HG03066 (cell line): ENCODE data around the gene EXOC2.

Experiments used
- ATAC-seq: cut with Tn5 transposase; IDR thresholded peaks from one replicate; pipeline ENCODE4 v1.9.1; 2021; ENCODE audit warnings: low read depth; ENCODE audit not compliant: unreplicated experiment

The EXOC2 gene

DNA sequence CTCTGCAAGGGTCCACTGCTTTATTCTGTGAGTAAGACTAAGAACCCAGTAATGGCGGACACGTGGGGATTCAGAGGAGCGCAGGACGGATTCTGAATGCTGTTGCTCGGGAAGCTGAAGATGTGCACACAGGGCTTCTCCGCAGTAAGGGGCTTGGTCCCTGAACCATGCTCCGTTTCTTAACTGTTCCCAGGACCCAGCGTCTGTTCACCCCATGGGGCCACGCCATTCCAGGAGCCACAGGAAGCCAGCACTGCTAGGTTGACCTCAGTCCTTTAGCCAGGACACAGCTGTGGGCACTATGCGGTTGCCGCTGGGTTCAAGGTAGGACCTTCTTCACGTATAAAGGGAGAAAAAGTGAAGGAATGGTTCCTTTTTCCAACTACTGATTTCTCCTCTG is 241.6 kb downstream of the EXOC2 start:
- no peak for ATAC-seq

DNA sequence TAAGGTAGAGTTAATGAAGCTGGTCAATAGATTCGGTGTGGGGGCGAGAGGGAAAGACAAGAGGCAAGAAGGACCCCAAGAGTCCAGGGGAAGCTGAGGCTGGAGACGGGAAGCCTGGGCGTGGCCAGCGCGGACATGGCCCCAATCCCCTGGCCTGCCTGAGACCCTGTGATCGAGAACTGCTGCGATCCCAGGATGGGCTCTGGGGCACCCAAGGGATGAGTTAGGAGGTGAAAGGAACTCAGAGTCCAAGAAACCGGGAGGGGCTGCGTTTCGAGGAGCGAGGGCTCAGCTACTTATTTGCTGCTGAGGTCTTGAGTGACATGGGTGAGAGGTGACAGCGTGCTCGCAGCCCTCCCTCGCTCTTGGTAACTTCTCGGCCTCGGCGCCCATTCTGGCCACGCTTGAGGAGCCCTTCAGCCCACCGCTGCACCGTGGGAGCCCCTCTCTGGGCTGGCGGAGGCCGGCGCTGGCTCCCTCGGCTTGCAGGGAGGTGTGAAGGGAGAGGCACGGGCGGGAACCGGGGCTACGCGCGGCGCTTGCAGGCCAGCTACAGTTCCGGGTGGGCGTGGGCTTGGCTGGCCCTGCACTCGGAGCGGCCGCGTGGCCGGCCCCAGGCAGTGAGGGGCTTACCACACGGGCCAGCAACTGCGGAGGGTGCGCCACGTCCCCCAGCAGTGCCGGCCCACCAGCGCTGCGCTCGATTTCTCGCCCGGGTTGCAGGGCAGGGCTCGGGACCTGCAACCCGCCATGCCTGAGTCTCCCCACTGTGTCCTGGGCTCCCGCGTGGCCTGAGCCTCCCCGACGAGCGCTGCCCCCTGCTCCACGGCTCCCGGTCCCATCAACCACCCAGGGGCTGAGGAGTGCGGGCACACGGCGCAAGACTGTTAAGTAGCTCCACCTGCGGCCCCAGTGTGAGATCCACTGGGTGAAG is 243.2 kb downstream of the EXOC2 start:
- no peak for ATAC-seq

DNA sequence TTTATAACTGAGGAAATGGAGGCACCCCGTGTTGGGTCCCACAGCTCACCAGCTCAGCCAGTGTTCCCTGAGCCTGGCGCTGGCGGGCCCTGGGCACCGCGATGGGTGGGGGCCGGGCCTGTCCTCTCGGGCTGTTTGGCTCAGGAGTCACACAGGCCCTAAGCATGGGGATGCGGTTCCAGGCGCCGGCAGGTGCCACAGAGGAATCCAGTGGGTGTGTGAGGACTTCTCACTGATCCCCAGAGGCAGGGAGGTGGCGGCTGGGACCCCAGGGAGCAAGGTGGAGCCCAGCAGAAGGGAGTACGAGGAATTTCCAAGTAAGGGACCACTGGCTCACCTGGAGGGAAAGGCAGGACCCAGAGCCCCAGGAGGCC is 243.9 kb downstream of the EXOC2 start:
- ATAC-seq, result no peak

DNA sequence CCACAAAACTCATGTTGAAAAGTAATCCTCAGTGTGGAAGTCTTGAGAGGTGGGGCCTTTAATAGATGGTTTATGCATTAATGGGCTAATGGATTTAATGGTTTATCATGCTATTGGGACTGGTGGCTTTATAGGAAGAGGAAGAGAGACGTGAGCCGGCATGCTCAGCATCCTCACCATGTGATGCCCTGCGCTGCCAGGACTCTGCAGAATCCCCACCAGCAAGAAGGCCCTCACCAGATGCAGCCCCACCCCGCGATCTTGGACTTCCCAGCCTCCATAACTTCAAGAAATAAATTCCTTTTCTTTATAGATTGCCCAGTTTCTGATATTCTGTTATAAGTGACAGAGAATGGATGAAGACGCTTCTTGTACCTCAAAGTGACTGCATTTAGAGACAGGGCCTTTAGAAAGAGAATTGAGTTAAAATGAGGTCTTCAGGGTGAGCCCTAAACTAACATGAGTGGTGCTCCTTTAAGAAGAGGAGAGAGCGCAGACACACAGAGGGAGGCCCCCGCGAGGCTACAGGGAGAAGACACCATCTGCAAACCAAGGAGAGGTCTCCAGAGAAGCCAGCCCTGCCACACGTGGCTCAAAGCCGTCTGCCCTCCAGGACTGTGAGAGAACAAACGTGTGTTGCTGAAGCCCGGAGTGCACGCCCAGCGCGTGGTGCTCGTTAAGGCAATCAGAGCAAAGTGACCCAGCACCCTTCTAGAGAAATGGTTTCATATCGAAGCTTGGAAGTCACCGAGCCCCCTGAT is 244.5 kb downstream of the EXOC2 start:
- no peak for ATAC-seq

DNA sequence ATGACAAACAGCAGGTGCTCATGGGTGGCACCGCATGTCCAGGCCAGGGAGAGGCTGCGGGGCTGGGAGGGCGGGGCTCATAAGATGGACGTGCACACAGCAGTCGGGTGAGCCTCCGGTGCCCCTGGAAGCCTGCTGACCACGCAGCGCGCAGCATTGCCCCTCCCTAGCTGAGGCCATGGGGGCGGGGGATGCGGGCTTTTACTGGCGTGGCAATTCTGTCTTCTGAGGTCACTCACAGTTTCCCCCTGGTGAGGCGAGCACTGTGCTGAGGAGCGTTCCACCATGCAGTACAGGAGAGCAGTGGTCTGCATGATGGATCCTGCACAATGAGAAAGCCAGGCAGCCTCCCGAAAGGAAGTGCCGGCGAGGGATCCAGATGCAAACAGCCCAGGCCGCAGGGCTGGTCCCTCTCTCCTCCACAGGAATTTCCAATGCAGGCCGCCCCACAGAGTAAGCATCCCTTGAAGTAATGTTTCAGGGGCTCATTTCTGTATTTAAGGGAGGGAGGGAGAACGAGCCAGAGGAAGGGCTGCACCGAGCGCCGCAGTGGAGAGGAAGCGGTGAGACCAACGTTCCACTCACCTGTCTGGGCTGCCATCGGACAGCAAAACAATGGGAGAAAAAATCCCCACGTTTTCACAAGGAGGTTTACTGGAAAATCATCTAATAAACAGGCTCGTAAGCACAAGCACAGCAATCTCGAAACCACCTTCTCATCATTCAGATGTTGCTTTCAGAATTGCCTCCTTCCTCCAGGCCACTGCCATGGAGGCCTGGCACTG is 245.4 kb downstream of the EXOC2 start:
- no peak for ATAC-seq

DNA sequence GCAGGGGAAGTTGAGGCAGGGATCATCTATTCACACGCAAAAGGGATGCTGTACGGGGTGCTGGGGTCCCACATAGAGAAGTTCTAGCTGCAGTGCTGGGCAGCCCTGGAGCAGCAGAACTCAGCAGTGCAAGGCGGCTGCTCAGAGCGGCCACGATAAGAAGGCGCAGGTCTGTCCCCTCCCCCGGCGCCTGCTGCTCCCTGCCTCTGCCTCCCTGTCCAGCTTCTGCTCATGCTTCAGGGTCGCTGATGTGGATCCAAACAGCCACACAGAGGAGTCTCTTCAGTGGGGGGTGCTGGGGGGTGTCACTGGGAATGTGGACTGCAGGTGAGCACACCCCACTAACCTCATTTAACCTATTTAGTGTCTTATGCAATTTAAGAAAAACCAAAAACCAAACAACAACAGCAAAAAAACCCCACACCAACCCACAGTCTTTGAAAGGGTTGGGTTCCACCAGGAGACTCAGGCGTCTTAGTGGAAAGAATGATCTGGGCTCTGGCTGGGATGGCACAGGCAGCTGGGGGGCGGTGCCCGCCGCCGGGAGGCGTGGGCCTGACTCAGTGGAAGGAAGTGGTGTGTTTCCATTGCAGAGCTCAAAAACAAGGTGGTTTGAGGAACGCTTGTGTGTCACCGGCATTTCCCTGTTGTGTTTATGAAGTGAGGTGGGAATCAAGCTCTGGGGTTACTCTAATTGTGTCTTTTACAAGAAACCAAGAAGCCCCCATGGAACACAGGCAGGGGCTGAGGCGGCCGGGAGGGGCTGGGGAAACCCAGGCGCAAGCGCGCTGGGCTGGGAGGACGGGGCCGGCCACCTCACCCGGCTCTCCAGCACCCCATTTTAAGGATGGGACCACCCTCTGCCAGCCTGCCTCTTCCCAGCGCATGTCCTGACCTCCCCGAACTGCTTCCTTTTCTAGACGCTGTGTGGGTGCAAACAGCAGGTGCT is 246.2 kb downstream of the EXOC2 start:
- ATAC-seq, result no peak

DNA sequence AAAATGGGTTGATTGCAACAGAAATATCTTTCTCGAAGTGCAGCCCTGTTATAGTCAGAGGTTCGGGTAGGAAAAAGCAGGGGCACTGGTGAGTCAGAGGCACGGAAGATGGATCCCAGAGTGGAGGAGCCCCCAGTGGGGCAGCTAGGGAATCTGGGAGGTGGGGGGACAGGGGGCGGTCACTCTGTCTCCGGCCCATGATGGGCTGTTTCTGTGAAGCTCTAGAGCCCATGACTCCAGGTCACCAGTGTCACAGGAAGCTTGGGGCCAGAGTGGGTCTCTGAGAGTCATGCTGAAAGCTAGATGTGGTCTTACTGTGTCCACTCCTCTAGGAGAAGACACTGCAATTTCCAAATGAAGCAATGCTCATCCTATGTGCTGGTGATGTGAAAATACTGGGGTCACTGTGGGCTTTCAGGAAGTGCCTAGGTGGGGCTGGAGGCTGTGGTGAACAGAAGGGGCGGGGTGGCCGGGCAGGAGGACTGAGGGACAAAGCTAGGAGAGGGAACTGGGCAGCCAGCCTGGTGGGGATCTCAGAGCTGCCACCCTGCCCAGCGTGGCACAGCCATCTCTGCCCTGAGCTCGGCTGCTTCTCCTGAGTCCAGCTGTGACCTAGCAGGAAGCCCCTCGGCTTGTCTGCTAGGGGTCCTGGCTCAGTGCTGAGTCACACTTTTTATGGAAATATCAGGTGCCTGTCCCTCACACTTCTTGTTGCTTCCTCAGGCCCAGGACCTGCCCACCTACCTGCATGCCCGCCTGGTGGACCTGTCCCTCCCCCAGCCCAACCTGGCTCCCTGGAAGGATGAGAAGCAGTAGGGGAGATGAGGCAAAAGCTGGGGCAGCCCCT is 247.1 kb downstream of the EXOC2 start:
- no peak for ATAC-seq

DNA sequence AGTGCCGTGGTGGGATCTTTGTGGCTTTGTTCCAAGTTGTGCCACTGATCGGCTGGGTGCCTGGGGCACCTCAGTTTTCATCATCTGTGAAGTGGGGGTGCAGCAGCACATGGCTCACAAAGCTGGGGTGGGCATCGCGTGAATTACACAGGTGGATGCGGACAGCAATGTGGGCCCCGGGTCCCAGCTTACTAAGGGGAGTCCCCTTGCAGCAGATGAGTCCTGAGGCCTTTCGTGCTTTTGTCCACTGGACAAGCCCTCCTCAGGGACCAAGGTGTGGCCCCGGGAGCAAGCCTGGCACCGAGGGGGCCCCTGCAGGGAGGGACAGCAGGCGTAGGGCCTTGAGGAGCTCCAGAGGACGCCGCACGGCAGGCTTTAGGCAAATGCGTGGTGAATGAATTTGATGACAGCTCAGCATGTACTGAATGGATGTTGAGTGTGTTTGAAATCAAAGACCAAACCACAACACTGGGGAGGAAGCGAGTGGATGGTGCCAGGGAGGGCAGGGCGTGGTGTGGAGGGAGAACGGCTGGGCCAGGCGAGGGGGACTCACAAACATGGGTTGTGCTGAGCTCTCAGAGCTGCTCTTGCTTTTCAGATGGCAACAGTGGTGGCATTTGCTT is 248.2 kb downstream of the EXOC2 start:
- ATAC-seq, result no peak

DNA sequence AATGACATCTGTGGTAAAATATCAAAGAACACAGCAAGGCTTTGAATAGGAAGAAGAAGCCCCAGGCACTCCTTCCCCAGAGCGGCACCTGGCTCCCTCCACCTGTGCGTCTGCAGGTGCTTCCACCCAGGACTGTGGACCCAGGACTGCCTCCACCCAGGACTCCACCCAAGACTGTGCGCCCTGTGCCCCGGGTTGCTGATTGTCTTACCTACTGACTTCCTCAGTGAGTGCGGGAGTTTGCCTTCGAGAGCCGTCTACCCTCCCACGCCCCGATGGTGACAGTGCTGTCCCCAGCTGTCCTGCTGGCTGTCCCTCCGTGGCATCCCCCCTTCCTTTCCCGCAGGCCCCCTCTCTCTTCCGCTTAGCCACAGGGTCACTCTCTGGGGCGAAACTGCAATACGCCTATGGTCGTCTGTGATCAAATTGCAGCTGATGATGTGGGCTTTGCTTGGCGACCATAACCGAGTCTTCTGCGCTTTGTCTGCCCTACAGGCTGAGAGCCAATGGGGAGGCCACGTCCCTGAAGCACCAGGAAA is 249.2 kb downstream of the EXOC2 start:
- no peak for ATAC-seq

DNA sequence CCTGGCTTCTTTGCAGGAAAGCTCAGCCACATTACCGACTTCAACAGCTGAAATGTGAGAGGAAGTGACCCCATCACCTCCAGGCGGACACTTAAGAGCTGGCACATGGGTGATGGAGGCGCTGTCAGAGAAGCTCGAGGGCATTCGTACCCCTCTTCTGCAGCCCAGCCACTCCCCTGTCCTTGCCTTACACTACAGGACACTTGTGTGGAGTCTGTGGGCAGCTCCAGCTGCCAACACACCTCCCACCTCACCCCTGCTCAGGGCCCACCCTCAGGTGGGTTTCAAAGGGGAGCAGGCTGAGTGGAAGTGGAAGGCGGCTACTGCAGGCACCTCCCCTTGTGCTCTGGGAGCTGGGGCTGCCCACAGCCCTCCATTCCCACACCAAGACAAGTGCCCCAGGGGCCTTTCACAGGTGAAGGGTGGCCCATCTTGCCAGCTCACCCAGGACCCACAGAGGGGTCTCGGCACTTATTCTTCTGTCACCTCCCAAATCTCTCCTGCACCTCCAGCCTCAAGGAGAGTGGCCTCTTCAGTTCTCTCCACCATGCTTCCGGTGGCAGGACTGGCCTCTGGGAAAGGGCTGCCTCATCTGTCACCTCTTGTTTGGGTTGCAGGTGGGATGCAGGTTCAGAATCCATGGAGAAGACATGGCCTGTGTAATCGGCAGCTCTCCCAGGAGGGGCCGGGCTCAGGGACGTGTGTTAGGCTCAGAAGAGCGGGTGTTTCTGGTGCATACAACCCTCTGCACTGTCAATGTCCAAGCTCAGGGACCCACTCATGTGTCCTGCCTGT is 251.6 kb downstream of the EXOC2 start:
- ATAC-seq, result no peak

DNA sequence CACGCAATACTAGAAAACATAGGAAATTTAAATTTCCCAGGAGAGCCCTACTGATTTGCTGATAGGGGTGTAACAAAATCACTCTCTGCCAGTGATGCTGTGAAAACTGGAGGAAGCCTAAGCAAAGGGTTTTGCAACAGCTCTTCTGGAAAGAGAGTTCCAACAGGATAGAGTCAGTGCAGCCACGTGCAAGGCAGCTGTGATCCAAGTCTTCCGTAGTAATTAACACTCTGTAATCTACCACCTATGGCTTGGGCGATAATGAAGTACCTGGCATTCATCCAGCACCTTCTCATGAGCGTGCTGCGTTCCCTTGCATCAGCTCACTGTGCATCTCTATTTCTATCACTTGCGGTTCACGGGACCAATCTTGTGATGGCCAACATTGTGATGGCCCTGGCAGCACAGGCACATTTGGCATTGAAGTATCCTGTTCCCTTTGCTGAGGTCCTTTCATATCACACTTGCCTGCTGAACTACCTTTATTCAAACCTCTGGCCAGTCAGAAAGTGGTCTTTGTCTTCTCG is 253.2 kb downstream of the EXOC2 start:
- ATAC-seq, result no peak

DNA sequence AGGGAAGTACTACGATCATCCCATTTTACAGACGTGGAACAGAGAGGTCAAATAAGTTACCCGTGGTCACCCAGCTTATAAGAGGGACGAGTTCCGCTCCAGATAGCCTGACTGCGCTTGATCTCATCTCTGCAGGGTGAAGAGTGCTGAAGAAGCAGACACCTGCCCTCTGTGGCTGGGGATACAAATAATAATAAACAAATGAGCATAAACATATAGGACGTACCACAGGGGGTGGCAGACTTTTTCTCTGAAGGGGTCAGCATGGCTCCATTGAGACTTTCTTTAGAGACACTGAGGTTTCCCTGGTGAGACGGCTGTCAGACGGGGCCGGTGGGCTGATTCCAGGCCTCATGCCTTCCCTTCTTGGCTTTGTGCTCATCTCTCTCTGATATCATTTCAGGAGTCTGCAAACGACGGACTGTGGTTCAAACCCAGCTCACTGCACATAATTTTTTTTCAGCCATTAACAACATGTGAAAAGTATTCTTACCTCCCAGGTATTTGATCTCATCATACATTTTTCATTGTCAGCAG is 254.2 kb downstream of the EXOC2 start:
- no peak for ATAC-seq

DNA sequence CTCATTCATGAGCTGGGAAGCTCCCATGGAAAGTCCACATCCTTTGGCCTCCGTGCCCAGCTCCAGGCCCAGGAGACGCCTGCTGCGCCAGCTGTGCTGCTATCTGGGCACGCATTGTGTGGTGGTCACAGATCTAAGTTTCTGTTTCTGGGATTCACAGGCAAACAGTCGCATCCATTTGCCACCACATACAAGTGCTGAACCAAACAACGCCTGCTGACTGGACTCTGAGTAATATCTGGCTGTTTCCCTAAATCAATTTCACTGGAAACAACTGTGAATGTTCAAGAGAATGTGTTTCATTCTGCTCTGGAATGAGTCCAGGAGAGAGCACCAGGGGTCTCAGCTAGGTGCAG is 255.9 kb downstream of the EXOC2 start:
- no peak for ATAC-seq

DNA sequence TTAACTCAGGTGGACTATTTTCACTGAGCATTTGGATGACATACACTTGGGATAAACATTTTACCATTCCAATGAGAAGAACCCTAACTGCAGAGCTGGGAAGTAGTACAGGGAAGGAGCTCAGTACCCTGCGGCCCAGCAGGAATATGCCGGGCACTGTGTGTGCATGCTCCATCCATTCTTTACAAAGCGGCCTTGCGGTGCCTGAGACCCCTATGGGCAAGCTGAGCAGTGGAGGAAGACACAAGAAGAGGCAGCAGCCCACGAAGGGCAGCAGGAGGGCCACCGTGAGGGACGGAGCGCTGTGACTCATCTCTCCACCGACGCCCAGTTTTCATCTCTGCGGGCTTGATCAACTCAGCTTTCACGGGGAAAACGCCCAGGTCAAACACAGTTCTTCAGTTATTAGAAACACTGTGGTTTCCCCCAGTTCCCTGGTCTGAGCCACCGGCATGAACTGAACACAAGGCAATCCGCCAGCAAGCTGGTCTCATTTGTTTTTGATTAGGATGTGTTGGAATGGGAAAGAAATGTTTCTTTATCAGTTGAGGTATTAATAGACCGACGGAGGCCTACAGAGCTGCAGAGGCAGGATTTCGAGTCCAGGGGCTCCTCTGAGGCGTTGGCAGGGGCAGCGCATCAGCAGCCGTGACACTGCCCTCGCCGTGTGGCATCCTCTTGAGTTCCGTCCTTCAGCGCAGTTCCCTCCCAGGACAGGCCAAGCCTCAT is 256.5 kb downstream of the EXOC2 start:
- ATAC-seq, result no peak

DNA sequence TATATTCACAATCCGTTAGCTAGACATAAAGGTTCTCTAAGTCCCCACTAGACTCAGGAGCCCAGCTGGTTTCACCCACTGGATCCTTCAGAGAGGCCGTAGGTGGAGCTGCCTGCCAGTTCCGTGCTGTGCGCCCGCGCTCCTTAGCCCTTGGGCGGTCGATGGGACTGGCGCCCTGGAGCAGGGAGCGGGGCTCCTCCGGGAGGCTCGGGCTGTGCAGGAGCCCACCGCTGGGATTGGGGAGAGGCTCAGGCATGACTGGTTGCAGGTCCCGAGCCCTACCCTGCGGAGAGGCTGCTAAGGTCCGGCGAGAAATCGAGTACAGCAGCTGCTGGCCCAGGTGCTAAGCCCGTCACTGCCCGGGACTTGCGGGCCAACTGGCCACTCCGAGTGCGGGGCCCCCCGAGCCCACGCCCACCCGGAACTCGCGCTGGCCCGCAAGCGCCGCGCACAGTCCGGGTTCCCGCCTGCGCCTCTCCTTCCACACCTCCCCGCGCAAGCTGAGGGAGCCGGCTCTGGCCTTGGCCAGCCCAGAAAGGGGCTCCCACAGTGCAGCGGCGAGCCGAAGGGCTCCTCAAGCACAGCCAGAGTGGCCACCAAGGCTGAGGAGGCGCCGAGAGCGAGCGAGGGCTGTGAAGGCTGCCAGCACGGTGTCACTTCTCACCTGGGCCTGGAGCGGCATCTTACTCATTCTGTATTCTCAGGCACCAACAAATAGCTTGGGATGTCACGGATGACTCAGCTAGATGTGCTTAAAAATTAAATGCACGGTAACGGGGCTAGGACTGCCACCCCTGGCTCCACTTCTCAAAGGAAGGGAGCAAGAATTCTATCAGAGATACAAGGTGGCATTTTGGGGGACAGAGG is 257.3 kb downstream of the EXOC2 start:
- ATAC-seq, result no peak
